NCI-H2227 (cell line): Measurements from ENCODE around the gene CELF4.

ENCODE experiments used
- DNase-seq: peaks from one replicate; lab custom pipeline; 2025; ENCODE audit not compliant: unreplicated experiment; lab: John Stamatoyannopoulos, UW

Gene CELF4

DNA sequence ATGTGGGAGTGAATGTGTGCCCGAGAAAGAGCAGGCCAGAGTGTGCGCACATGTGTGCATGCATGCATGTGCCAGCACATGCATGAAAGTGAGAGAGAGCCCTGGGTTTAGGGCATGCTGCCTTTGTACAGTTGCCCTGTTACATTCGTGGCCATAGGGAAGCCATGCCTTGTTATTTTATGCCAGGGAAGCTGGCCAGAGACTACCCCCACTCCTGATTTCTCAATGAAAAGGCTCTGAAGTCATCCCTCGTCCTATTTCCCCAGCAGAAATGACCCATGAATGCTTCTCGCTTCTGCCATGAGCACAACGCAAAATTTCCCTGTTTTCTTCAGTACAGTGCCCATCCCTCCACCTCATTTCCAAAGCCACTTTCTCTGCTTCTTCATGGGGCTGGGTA, 143.0 kb downstream of the CELF4 start:
- DNase-seq: no peak

DNA sequence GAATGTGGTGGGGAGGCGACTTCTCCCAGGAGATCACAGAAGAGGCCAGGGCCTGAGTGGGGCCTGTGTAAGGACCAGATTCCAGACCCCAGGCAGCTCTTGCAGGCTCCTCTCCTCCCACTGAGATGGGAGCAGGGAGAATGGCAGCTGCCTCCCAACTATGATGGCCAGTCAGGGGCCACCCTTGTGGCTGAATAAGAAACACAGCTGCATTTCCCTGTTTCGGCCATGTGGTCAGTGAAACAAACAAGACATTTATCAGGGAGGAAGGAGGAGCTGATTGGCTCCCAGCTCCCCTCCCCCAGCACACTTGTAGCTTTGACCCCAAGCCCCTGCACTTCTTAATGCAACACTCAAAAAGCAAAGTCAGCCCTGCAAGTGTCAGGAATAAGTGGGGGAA, 143.5 kb downstream of the CELF4 start:
- peak; percentile 58 for DNase-seq

DNA sequence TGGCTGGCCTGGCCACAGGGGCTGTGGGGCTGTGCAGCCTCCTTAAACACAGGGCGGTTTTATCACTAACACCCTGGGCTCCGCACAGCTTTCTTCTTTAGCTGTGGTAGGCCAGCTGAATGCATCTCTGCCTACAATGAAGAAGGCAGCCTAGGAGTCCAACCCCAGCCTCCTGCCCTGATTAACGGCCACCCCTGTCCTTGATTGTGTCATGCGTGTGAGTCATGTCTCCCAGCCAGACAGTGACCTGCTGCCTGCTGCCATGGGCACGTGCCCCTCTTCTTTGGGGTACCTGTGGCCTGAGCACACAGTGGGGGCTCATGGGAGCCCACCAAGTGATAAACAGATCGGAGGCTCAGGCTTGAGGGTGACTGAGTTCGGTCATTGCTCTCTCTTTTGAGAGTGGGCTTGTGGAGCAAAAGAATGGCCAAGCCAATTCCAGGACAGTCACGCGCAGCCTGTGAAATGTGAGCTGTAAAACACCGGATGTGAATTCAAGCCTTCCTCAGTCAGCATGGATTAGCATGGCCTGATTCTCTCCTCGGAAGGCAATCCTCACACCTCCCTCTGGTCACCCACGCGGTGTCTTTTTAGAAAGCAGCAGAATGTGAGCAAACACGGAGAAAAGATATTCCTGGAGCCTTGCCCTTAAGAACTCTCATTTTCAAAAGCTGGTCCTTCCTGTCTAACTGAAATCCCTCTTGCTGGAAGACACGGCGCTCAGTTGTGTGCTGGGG, 144.1 kb downstream of the CELF4 start:
- no peak for DNase-seq

DNA sequence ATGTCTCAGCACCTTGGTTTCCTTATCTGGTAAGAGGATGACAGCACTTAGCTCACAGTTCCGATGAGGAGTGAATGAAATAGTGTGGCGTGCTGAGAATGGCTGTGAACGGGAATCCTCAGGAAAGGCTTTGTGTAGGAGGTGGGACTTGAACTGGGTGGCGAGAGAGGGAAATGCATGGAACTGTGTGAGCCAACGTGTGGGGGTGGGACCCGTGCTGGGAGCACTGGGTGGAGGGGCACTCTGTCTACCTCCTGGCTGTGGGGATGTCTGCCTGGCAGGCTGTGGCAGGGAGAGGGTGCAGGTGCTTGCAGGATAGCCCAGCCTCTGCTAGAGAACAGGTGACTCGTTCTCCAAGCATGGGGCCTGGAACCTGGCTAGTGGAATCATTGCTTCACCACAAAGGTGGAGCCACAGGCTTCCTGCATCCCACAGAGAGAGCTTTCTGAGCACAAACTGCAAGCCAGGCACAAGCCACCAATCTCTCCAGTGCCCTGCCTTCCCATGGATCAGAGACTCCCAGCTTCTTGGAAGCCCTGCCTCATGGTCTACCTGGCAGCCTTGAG, 145.2 kb downstream of the CELF4 start:
- no peak for DNase-seq

DNA sequence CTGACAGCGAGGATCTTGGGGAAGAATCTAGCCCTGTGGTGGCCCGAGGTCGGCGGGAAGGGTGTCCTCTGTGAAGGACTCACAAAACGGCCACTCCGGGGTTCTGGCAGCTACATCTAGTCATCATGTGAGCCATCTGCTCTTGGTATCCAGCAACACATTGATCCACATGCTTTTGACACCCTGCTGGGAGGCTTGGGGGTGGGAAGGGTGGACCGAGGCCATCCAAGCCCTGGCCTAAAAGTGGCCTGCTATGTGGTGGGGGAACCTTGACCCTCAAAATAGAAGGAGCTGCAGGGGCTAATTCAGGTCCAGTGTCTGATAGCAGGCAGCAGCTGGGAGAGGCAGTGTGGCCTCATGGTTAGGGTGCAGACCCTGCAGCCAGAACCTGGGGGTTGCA, 145.7 kb downstream of the CELF4 start:
- no peak for DNase-seq

DNA sequence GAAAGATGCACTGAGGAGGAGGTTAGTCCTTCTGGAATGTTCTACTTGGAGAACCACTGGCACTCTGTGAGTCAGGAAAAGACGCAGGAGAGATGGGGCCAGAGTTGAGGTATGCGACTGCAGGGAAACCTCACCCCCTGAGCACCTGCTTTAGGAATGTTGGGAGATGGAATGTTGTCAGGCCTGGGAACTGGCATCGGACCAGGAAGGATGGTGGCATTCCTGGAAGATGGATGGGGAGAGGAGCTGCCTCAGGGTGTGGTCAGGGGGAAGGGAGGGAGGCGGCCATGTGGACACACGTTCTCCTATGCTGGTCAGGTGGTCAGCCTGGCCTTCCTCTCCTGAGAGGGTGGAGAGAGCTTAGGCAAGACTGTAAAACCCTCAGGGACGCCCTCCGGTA, 146.3 kb downstream of the CELF4 start:
- DNase-seq: no peak

DNA sequence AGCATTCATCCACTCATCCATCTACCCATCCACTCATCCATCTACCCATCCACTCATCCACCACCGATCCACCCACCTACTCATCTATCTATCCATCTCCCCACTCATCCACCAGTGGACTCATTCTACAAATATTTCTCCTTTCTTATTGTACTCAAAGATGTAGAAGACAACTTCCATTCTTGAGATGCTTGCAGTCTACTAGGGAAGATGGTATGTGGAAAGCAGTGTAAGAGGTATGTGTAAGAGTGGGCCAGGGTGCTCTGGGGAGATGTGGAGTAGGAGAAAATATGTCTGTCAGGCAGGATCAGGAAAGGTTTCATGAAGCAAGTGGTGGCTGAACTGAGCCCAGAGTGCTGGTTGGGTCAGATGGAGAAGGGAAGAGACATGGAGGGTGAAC, 150.8 kb downstream of the CELF4 start:
- no peak for DNase-seq

DNA sequence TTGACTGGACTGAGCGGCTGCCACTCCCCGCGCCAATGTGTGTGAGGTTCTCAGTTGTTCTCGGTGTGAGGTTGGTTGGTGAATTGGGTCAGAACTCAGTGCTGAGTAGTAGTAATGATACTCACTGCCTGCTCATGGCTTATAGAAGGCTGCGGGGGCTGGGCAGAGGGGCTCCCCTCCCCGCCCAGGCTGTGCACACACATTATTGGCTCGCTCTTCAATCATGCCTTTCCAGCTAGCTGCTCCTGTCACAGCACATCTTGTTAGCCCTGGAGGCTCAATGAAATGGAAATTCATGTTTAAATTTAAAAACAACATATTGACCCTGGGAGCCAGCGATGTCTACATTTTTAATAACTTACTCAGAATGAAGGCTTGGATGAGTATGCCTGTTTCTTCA, 152.8 kb downstream of the CELF4 start:
- no peak for DNase-seq

DNA sequence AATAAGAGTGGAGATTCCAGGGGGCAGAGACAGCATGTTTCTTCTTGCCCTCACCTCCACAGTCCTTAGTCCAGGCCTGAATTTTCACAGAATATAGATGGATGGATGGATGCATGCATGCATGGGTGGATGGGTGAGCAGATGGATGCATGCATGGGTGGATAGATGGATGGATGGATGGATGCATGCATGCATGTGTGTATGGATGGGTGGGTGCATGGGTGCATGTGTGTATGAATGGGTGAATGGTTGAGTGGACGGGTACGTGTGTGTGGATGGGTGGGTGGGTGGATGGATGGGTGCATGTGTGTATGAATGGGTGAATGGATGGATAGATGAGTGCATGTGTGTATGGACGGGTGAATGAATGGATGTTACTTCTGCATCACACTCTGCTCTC, 153.3 kb downstream of the CELF4 start:
- DNase-seq: no peak

DNA sequence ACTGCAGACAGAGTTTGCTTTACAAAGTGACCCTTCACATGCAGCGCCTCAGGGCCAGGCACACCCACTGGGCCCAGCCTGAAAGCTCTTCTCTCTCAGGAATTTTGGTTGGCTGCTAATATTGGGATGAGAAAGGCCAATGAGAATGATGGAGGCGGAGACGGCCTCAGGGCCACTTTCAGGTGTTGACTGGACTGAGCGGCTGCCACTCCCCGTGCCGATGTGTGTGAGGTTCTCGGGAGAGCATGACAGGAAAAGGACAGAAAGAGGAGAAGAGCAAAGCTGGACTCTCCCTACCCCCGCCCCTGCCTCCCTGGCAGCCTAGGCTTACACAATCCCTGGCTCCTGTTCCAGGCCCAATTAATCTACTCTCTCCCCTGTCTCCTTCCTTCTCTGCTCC, 155.7 kb downstream of the CELF4 start:
- no peak for DNase-seq

DNA sequence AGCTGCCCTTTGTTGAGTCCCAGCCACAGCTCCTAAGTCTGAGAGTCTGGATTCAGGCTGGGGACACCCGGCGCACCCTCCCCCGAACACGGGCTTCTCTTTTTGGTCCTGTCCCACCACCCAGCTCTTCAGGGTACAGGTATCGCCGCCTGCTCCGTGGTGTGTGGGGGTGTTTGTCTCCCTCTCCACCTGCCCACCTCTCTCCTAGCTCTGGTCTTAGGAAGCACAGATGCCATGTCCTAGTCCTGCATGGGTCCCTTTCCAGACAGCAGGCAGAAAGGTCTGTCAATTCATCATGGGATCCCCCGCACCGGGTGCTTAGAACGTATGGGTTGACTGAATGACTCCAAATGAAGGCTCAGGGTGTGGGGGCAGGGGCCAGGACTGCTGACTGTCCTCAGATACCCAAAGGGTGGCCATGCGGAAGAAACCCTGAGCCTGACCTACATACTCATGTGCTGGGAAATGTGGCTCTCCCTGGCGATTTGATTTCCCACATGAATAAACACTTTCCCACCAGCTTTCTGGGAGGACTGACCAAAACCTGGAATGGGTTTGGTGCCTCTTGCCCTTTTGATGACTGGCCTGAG, 156.8 kb downstream of the CELF4 start:
- DNase-seq: no peak

DNA sequence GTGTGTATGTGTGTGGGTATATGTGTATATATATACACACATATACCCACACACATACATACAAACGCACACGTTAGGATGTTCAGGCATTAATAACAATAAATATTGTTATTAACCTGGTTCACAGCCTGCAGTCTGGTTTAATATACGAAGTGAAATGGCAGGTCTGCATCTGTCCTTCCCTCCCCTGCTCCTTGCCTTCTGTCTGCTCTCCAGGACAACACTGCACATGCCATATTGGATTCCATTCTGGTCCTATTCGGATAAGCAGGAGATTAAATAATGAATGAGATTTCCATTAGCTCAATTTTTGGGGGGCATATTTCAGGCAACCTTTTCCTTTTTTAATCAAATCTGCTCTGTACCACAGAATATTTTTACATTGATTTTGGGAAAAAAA, 158.0 kb downstream of the CELF4 start:
- DNase-seq: no peak

DNA sequence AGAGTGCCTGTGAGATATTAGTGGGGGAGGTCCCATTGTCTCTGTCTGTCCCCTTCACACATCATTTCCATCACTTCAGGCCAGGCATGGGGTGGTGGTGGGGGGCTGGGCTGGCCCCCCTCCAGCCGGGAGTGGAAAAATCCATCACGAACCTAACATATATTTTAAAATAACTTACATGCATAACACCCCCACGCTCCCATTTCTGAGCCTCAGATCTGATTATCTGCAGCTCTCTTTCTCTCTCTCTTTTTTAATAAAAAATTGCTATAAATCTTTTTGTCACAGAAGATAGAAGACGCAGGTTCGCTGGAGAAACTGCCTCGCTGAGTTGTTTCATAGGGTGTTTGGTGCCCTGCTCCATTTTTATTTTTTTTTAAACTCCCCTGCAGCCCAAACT, 159.8 kb downstream of the CELF4 start:
- DNase-seq: no peak

DNA sequence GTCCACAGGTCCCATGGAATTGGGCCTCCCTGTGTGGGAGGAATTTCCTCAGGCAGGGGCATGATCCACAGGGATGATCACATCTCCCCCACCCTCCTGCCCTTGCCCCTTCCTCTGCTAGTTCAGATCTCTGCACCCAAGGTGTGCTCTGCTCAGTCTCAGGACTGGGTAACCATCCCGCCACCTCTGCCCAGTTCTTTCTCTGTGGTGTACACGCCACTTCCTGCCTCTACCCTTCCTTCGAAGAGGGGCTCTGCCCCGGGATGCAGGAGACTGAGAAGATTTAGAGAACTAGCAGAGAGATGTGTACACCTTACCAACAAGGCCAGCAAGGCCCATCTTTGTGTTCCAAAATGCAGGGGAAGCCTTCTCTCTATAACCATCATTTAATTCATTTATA, 160.4 kb downstream of the CELF4 start:
- no peak for DNase-seq

DNA sequence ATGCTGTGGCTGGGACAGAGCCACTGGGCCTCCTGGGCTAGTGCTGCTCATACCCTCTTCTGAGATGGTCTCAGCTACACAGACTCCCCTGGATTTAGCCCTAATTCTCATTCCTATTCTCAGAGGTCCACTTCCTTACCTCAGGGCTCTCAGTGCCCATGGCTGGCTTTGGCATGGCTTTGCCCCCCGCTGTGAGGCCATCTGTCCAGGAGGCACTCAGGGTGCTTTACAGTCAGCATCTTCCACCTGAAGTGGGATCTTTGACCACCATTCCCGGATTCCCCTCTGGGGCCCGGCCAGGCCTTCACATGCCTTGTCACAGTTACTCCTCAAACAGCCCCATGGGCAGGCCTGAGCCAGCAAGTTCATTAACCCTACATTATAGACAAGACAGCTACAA, 161.8 kb downstream of the CELF4 start:
- no peak for DNase-seq

DNA sequence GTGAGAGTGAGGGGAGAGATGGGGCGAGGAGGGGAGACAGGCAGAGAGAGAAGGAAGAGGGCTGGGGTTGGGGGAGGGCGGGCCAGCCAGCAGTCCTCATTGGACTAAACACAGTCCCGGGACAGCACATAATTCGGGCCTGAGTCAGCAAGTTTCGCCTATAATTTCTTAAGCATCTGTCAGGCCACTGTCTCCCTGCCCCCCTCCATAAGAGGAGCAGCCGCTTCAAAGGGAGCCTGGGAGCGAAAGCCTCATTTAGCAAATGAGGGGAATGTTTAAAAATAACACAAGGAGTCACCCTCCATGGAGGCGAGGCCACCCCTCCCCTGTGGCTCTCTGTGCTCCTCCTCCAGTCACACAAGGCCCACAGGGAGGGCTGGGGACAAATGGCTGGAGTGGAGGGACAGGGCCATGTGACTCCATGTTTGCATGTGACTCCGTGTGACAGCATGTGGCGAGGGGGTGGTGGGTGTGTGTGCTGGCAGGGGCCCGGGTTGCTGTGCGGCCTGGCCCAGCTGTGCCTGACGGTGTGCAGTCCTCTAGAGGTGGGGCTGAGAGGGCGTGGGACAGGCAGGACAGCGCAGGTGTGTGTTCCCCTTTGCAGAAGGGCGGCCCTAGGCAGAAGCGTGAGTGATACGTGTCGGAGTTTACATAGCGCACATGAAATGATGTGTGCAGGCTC, 162.4 kb downstream of the CELF4 start:
- DNase-seq: peak; percentile 51

DNA sequence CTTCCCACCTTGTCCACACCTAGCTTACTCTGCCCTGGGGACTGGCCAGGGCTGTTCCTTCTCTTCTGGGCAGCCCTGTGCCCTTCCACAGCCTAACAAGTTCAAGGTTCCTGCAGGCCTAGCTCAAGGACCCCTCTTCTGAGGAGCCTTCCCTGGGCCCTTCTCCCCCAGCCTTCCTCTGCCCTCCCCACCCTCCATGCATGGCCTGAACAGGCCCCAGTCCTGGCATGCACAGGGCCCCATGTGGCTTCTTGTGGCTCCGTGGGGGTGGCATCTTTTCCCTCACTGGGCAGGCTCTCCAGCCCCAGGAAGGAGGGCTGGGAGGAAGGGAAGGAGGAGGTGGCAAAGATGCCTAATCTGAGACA, 162.9 kb downstream of the CELF4 start:
- no peak for DNase-seq

DNA sequence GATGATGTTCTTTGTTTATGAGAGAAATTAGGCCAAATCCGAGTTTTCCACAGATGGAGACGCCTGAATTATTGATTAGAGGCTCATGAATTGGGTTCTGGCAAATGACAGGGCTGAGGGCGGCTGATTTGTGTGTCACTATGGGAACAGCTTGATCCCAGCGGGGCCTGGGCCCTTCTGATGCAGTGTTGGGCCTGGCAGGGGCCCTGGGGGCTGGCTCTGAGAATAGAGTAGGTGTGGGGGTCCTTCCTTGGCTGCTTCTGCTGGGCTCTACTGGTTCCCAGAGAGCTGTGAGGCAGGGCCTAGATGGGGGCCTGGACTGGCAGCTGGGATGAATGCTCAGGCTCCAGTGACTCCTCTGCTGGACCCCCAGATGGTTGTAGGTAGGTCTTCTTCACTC, 164.8 kb downstream of the CELF4 start:
- DNase-seq: no peak

DNA sequence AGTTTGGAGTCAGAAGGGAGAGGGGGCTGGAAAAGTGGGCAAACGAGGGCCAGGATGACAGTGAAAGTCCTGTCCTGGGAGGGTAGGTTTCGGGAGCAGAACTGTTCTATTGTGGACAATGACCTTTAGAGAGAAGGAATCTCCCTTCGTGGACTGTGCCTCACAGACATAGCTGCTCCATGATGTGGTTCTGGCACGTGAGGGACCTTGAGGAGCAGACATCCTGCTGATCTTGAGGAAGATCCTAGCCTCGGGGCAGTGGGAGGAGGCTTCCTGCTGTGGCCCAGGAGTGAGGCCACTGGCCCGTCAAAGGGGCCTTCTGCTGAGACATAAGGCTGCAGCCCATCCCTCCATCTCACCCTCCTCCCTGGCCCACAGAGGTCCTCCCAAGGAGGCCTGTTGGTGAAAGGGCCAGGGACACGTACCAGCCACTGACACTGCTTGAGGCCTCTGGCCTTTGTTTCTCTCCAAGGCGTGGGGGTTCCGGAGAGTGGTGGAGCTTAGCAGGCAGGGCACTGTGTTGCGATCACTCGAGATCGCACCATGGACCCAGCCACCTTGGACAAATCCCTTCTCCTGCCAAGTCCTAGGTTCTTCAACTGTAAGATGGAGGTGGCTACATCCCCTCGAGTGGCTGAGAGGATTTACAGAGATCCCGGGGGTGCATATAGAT, 167.2 kb downstream of the CELF4 start:
- DNase-seq: no peak

DNA sequence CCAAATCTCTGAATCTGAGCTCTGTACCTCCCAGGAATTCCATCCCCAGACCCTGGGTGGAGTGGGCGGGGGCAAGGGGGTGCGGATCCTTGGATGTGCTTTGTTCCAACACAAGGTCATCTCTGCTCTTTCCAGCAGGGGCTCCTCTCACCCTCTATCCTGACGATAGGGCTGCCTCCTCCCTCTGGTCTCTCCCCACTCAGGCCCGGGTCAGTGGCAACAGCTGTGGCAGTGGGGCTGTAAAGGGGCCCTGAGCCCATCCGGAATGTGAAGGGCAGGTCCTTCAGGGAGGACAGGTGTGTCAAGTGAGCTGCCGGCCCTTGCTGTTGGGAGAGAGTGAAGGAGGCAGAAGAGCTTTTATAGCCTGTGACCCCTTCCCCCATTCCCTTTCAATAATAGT, 167.8 kb downstream of the CELF4 start:
- DNase-seq: no peak

DNA sequence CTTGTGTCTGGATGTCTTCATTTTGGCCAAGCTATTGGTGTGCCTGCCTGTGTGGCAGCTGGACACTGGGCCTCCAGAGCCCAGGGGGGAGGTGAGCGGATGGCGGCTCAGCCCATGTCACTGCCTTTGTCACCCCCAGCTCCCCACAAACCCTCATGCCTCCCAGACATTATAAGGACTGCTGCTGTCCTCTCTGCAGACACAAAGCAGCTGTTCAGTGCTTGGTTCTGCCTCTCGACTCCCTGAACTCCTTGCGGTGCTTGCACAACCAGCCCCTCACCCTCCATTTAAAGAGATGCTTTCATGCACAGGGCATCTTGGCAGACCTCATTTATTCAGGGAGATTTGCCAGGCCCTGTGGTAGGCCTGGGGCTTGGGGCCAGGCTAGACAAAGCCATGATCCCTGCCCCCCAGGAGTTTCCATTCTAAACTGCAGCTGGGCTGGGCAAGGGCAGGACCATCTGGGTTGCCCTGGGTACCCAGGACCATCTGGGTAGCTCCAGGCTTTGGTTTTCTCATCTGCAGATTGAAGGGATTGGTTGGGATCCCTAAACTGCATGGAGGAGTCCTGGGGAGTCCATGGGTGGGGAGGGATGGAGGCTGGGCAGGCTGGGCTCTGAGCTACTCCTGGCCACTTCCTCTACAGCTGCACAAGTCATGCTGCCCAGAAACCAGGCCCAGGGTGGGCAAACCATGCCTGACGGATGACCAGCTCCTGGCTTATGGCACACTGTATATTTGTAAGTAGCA, 168.5 kb downstream of the CELF4 start:
- no peak for DNase-seq
